NOMO-1 treated with DMSO at 0.1 percent for 48 hours (cell line): Measurements from ENCODE around the gene NTM.
A peak's percentile ranks its signal among the peaks of the same experiment; 100 is the strongest.

Experiments
- DNase-seq: peaks from one replicate; lab custom pipeline; 2025; ENCODE audit not compliant: unreplicated experiment; lab: John Stamatoyannopoulos, UW

NTM gene

DNA sequence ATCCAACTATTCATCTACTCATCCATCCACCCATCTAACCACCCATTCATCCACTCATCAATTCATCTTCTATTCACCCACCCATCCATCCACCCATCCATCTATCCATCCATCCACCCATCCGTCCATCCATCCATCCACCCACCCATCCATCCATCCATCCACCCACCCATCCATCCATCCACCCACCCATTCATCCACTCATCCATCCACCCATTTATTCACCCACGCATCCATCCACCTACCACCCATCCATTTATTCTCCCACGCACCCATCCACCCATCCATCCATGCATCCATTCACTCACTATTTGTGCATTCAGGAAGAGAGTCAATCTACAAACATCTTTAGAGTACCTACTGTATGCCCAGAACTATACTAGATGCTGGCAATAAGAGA lies 482.3 kb downstream of the NTM start:
- no peak for DNase-seq

- DNase-seq = no peak
Observed at GRCh38 chr11:131854391-131854790, 484.0 kb downstream of the NTM start.

GRCh38 chr11:131855320-131855719 lies 484.9 kb downstream of the NTM start:
- no peak for DNase-seq

DNA sequence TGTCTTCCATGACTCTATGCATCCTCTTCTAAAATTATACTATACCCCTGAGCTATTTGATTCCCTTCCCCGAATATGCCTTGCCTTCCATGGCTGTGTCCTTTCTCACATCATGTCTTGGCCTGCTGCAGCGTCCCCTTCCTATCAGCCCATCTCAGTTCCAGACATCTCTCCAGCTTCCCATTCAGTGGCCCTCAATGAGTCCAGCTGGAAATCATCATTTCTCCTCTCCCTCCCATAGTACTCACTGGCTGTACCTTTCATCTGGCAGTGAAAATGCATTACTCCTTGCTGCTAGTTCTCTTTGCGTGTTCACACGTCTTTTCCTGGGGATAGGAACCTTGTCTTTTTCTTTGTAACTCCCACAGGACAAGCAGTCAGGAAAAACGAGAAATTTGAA lies 486.8 kb downstream of the NTM start:
- no peak for DNase-seq

- no peak for DNase-seq
Observed at GRCh38 chr11:131858505-131858904, 488.1 kb downstream of the NTM start.

GRCh38 chr11:131859538-131860210 lies 489.3 kb downstream of the NTM start:
- peak; percentile 4 for DNase-seq

DNA sequence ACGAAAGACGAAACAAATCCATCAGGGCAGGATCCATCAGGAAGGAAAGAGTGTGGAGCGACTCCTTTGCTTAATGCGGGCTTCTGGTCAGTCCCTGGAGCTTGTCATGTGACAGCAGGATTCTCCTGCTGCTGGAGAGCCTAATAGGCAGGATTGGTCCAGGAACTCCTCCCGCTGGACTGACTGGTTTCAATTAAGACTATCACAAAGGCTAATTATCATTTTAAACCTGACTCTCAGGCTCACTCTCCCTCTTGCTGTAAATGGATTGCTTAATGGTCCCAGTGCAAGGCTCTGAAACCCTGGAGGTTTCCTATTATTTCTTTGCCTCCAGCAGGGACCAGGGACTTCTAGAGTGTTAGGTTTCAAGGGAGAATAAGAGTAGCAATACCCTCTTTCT lies 493.8 kb downstream of the NTM start:
- DNase-seq = no peak

GRCh38 chr11:131865860-131866259 lies 495.4 kb downstream of the NTM start:
- DNase-seq = no peak

- no peak for DNase-seq
Observed at GRCh38 chr11:131866535-131867400, 496.4 kb downstream of the NTM start.

GRCh38 chr11:131867457-131868257 lies 497.2 kb downstream of the NTM start:
- DNase-seq = peak; percentile 59

DNA sequence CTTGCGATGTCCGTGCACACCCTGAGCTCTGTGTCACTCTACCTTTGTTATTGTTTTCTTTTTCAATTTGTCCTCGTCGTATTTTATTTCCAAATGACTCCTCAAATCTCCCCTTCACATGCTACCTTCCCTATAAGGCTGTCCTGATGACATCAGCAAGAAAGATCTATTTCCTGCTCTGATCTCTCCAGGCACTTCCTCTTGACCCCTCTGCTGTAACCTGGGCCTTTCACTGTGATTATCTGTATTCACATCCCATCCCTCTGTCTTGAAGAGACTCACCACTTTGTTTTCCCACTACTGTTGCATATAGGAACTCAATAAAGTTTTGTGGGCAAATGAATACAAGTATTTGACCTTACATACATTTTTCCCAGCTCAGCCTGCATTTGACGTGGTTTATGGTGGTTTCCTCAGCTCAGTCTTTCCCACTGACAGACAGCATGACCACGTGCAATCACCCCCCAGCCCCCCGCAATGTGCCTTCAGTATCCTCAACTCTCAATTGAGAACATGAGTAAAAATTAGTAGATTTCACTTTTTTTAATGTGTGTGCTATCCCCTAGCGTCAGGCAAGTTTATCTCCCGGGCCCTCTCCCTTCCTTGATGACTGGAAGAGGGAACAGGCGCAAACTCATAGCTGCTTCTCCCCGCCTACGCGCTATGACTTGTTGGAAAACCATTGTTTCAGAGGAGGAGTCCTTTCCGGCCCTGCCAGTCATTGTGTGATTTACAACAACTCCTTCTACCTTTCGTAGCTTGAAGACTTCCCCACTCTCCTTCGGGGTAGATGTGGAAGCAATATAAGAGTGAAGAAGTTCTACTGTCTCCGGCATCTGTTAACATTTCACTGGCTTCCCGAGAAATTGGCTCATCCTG lies 498.5 kb downstream of the NTM start:
- DNase-seq = peak; percentile 16

DNA sequence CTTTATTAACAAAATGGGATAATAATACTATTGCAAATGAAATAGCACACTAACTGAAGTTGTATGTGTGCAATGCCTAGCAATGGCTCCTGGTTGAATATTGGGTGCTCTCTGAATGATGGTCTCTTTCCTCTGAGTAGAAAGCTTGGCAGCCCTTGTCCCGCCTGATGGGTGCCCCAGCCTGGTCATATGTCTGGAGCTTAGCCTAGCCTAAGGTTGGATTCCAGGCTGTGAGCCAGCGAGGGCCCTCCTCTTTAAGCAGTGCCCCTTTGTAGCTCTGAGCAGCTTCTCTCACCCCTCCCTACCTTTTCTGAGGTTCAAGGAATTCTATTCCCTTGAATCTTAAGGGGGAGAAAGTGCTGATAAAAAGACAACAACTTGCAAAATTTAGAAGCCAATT lies 499.9 kb downstream of the NTM start:
- no peak for DNase-seq

- DNase-seq = no peak
Observed at GRCh38 chr11:131871006-131871405, 500.6 kb downstream of the NTM start.

GRCh38 chr11:131874070-131874469 lies 503.7 kb downstream of the NTM start:
- no peak for DNase-seq

GRCh38 chr11:131875611-131876010 lies 505.2 kb downstream of the NTM start:
- DNase-seq = no peak

GRCh38 chr11:131877246-131877942 lies 507.0 kb downstream of the NTM start:
- no peak for DNase-seq

- DNase-seq = no peak
Observed at GRCh38 chr11:131880316-131880715, 509.9 kb downstream of the NTM start.

DNA sequence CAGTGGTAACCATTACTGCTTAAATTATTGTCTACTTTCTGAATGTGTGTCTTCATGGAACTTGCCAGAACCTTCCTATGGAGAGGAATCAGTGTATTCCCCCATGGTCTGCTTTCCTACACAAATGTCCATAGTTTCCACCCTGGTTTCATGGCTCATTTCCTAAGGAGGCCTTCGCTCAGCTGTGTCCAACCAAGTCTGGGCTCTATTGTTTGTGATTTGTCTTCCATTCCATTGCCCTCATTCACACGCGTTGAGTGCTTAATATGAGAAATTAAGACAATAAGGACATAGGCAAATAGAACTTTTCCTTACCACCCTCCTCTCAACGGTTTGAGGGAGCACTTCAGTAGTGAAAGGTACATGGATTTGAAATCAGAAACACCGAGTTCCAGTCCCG lies 510.6 kb downstream of the NTM start:
- DNase-seq = no peak

DNA sequence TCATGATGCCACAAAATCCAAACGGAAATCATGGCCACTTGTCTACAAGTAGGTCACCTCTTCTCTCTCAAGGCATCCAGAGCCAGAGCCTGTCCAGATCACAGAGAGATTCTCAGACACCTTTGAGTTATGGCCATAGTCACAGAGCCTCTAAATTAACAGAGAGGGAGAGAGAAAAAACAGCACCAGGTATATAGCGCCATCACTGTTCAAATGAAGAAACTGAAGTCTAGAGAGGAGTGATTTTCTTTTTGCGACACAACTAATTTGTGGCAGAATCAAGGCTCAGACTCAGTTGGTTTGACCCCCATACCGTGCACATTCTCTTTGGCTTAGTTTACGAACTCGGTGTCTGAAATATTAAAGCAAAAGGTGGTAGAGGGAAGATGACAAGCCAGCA lies 512.9 kb downstream of the NTM start:
- DNase-seq = no peak

GRCh38 chr11:131884461-131885073 lies 514.2 kb downstream of the NTM start:
- DNase-seq = no peak
